Measurements from ENCODE around the gene STK33.

STK33 gene

GRCh38 chr11:8381871-8382396 lies 212.1 kb downstream of the STK33 start:
- DNase-seq (ENCODE audit: insufficient read length, low spot score) (no peak), FAIRE-seq (no peak)

GRCh38 chr11:8381343-8381742 lies 212.7 kb downstream of the STK33 start:
- DNase-seq (ENCODE audit: insufficient read length, low spot score), result no peak
- no peak for FAIRE-seq

GRCh38 chr11:8375932-8376331 lies 218.1 kb downstream of the STK33 start:
- DNase-seq (ENCODE audit: insufficient read length, low spot score), result no peak
- FAIRE-seq, result no peak

GRCh38 chr11:8375460-8375859 lies 218.6 kb downstream of the STK33 start:
- FAIRE-seq, result no peak
- no peak for DNase-seq (ENCODE audit: insufficient read length, low spot score)

- DNase-seq (ENCODE audit: insufficient read length, low spot score) (no peak), FAIRE-seq (no peak)
Measured at GRCh38 chr11:8374716-8375115, 219.3 kb downstream of the STK33 start.

GRCh38 chr11:8373519-8374432 lies 220.3 kb downstream of the STK33 start:
- FAIRE-seq, result no peak
- no peak for DNase-seq (ENCODE audit: insufficient read length, low spot score)

GRCh38 chr11:8372641-8373381 lies 221.2 kb downstream of the STK33 start:
- FAIRE-seq, result no peak
- DNase-seq (ENCODE audit: insufficient read length, low spot score), result no peak

GRCh38 chr11:8371516-8371884 lies 222.5 kb downstream of the STK33 start:
- DNase-seq (ENCODE audit: insufficient read length, low spot score) (no peak), FAIRE-seq (no peak)

- DNase-seq (ENCODE audit: insufficient read length, low spot score) (no peak), FAIRE-seq (no peak)
Measured at GRCh38 chr11:8370812-8371515, 223.1 kb downstream of the STK33 start.

- FAIRE-seq (no peak), DNase-seq (ENCODE audit: insufficient read length, low spot score) (no peak)
Measured at GRCh38 chr11:8369592-8370205, 224.3 kb downstream of the STK33 start.

- DNase-seq (ENCODE audit: insufficient read length, low spot score) (no peak), FAIRE-seq (no peak)
Measured at GRCh38 chr11:8368772-8369171, 225.3 kb downstream of the STK33 start.

GRCh38 chr11:8368194-8368593 lies 225.8 kb downstream of the STK33 start:
- FAIRE-seq, result no peak
- DNase-seq (ENCODE audit: insufficient read length, low spot score), result no peak

GRCh38 chr11:8366316-8366715 lies 227.7 kb downstream of the STK33 start:
- no peak for FAIRE-seq
- DNase-seq (ENCODE audit: insufficient read length, low spot score), result no peak

GRCh38 chr11:8365216-8365941 lies 228.6 kb downstream of the STK33 start:
- FAIRE-seq (no peak), DNase-seq (ENCODE audit: insufficient read length, low spot score) (no peak)

- DNase-seq (ENCODE audit: insufficient read length, low spot score) (no peak), FAIRE-seq (no peak)
Measured at GRCh38 chr11:8363921-8364320, 230.1 kb downstream of the STK33 start.

GRCh38 chr11:8362899-8363298 lies 231.1 kb downstream of the STK33 start:
- DNase-seq (ENCODE audit: insufficient read length, low spot score) (no peak), FAIRE-seq (no peak)

- no peak for DNase-seq (ENCODE audit: insufficient read length, low spot score)
- no peak for FAIRE-seq
Measured at GRCh38 chr11:8362491-8362890, 231.5 kb downstream of the STK33 start.

GRCh38 chr11:8361664-8362210 lies 232.3 kb downstream of the STK33 start:
- no peak for DNase-seq (ENCODE audit: insufficient read length, low spot score)
- no peak for FAIRE-seq

- FAIRE-seq, result no peak
- no peak for DNase-seq (ENCODE audit: insufficient read length, low spot score)
Measured at GRCh38 chr11:8361206-8361605, 232.8 kb downstream of the STK33 start.
